ENCODE results near the gene PPP1R1B. TPM values are rescaled to one million over a fixed set of nuclear protein-coding genes. Genes with fewer than 3 reads are reported as not detected.

PPP1R1B gene
- total and polyA plus RNA-seq, 12 donors, result 0.32 to 58.0 (median 13.0) TPM; not detected in 1

GRCh38 chr17:39629494-39629880 is 2.7 kb downstream of the PPP1R1B start:
- 73 to 87% (median 78%) methylated on average over 3 of the region's 3 CpGs for WGBS, 4 donors
- Histone ChIP-seq H3K4me3 (no peak overlapping the region), H3K4me1 (replicated peaks in 1 of 2) (peaks cover 17 to 25% of the 10 kb centered on the region in 2 donors), H3K36me3 (replicated peaks in 1 of 2) (no peaks in the 10 kb centered on the region), H3K27me3 (peaks cover 13% of the 10 kb centered on the region), H3K27ac (no peak overlapping the region), H3K9me3 (replicated peaks in 1 of 3) (no peaks in the 10 kb centered on the region)
- intact Hi-C loops (cut with DNase I), result loop anchor here in 1 of 2 donors (5.0 kb wide), 1 partner anchor 123 kb away; no protein-coding TSS in a partner anchor
- no peak for DNase-seq
- no peak for TF ChIP-seq POLR2A (IDR thresholded peaks at IDR 0.05)
- no peak for TF ChIP-seq CTCF (IDR thresholded peaks at IDR 0.05)

GRCh38 chr17:39629898-39630297 is 3.1 kb downstream of the PPP1R1B start:
- TF ChIP-seq CTCF (IDR thresholded peaks at IDR 0.05) (no peak), POLR2A (IDR thresholded peaks at IDR 0.05) (no peak)
- no peak overlapping the region for H3K4me3 ChIP-seq
- peaks cover 9% of the 10 kb centered on the region for H3K27me3 ChIP-seq
- no peaks in the 10 kb centered on the region for H3K9me3 ChIP-seq (replicated peaks in 1 of 3)
- 80 to 87% (median 84%) methylated on average over 9 to 12 of the region's 12 CpGs for WGBS, 4 donors
- H3K36me3 ChIP-seq (replicated peaks in 1 of 2), result no peaks in the 10 kb centered on the region
- peaks cover 17 to 28% of the 10 kb centered on the region in 2 donors for H3K4me1 ChIP-seq (replicated peaks in 1 of 2)
- DNase-seq, result no peak
- H3K27ac ChIP-seq, result no peak overlapping the region
- intact Hi-C loops (cut with DNase I), result loop anchor here in 1 of 2 donors (5.0 kb wide), 1 partner anchor 122 kb away; no protein-coding TSS in a partner anchor

GRCh38 chr17:39631403-39631802 is 4.7 kb downstream of the PPP1R1B start:
- intact Hi-C loops (cut with DNase I), result no loop called here
- Histone ChIP-seq H3K4me3 (no peak overlapping the region), H3K27me3 (peaks cover 8% of the 10 kb centered on the region)

More at GRCh38 chr17:39631403-39631802, 4.7 kb downstream of the PPP1R1B start:
- Histone ChIP-seq H3K4me1 (replicated peaks in 1 of 2) (peaks cover 20 to 42% of the 10 kb centered on the region in 2 donors), H3K36me3 (replicated peaks in 1 of 2) (no peaks in the 10 kb centered on the region), H3K9me3 (replicated peaks in 1 of 3) (no peaks in the 10 kb centered on the region), H3K27ac (no peak overlapping the region)
- DNase-seq, result no peak
- TF ChIP-seq CTCF (IDR thresholded peaks at IDR 0.05) (no peak), POLR2A (IDR thresholded peaks at IDR 0.05) (no peak)
- WGBS, 4 donors, result 61 to 65% (median 63%) methylated on average over 6 of the region's 6 CpGs

Data from adrenal gland (tissue), 12 donors.